ENCODE results near the gene TYW1.
"Not testable (repeated sequence)": the region's sequence is repeated elsewhere in the genome, so short reads cannot be mapped to it uniquely, and the experiment has no call there.

Gene TYW1

GRCh38 chr7:67135617-67136486, 139.2 kb downstream of the TYW1 start:
- DNase-seq = not testable (repeated sequence)

DNA sequence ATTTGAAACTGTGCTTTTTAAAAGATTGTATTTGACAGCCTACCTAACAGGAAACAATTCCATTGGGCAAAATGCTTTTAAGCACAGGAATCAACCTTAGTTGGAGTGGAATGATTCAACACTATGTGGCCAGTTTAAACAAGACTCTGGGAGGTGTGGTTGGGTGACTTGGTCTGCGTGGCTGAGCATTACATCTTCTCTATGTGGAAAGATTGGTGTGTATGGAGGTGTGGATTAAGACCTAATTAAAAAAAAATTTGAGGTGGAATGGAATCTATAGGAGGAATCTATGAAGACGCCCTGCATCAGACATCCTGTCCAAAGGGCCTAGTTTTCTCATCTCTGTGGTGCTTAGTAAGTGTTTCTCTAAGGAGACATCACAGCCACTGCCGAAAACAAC, 140.9 kb downstream of the TYW1 start:
- not testable (repeated sequence) for DNase-seq

DNA sequence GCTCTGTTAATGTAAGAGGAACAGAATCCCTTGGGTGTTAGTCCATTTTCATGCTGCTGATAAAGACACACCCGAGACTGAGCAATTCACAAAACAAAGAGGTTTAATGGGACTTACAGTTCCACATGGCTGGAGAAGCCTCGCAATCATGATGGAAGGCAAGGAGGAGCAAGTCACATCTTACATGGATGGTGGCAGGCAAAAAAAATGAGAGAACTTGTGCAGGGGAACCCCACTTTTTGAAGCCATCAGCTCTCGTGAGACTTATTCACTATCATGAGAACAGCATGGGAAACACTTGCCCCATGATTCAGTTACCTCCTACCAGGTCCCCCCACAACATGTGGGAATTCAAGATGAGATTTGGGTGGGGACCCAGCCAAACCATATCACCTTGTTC, 143.2 kb downstream of the TYW1 start:
- DNase-seq = not testable (repeated sequence)

DNA sequence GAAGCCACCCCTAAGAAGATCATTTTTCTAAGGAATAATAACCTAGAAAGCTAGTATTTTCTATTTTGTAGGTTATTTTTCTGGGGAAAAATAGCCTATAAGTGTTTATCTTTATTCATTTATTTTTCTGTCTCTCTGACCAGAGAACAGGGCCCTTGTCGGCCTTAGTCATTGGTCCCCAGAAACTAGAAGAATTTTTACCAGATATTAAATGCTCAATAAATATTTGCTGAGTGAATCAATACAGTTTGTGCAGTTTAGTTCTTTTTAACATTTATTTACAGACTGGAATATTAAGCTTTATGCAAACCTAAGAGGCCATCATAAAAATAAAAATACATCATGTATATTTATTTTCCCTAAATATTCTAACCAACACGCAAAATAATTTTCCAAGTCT, 144.4 kb downstream of the TYW1 start:
- DNase-seq = not testable (repeated sequence)

GRCh38 chr7:67143091-67143786, 146.6 kb downstream of the TYW1 start:
- not testable (repeated sequence) for DNase-seq

- not testable (repeated sequence) for DNase-seq
These were observed 149.1 kb downstream of the TYW1 start for GRCh38 chr7:67145581-67146193.

- not testable (repeated sequence) for DNase-seq
These were observed 152.5 kb downstream of the TYW1 start for GRCh38 chr7:67149131-67149530.

DNA sequence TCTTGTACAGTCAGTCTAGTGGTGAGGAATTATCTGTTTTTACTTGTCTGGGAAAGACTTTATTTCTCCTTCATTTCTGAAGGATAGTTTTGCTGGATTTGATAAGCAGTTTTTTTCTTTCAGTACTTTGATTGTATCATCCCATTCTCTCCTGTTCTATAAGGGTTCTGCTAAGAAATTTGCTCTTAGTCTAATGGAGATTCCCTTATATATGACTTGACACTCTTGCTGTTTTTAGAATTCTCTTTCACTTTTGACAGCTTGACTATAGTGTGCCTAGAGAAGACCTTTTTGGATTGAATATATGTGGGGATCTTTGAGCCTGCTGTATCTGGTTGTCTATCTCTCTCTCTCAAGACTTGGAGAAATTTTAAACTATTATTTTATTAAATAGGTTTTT, 157.7 kb downstream of the TYW1 start:
- not testable (repeated sequence) for DNase-seq

- not testable (repeated sequence) for DNase-seq
These were observed 159.4 kb downstream of the TYW1 start for GRCh38 chr7:67156064-67156463.

- DNase-seq = not testable (repeated sequence)
These were observed 166.7 kb downstream of the TYW1 start for GRCh38 chr7:67163285-67163684.

DNA sequence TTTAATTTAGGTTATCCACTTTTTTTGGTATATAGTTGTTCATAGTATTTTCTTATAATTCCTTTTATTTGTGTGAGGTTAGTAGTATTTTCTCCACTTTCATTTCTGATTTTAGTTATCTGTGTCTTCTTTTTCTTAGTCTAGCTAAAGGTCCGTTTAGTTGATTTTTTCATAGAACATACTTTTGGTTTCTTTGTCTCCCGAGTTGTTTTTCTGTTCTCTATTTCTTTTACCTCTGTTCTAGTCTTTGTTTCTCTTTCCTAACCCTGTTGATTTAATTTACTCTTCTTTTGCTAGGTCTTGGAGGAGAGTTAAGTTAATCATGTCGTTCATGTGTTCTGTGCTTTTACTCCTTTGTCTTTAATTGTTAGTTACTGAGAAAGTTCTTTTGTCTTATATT, 174.5 kb downstream of the TYW1 start:
- not testable (repeated sequence) for DNase-seq

- not testable (repeated sequence) for DNase-seq
These were observed 180.1 kb downstream of the TYW1 start for GRCh38 chr7:67176730-67177129.

DNA sequence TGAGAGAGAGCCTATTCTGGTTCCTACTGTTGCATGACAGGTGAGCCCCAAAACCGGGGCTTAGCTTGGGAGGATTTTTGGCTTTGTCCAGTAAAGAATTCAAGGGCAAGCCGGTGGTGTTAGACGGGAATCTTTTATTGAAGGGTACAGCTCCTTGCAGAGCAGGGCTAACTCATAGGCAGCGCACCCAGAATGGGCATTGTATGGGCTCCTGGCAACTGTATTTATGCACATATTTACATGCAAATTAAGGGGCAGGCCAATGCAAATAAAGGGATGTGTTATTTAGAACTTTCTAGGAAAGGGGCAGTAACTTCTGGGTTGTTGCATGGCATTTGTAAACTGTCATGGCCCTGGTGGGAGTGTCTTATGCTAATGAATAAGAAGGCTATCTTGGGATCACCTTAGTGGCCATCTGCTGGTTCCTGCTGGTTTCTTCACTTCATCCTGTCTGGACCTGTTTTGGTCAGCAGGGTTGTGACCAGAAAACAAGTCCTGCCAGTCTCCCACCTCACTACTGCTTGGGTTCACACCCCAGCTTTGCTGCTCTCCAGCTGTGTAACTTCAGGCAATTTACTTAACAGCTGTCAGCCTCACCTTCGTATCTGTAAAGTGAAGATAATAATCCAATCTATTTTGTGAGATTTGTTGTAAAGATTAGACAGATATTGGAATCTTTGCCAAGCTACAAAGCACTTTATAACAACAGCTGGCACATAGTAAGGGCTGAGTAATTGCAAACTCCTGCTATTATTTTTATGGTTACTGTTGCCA, 182.5 kb downstream of the TYW1 start:
- peak; percentile 13 for DNase-seq

DNA sequence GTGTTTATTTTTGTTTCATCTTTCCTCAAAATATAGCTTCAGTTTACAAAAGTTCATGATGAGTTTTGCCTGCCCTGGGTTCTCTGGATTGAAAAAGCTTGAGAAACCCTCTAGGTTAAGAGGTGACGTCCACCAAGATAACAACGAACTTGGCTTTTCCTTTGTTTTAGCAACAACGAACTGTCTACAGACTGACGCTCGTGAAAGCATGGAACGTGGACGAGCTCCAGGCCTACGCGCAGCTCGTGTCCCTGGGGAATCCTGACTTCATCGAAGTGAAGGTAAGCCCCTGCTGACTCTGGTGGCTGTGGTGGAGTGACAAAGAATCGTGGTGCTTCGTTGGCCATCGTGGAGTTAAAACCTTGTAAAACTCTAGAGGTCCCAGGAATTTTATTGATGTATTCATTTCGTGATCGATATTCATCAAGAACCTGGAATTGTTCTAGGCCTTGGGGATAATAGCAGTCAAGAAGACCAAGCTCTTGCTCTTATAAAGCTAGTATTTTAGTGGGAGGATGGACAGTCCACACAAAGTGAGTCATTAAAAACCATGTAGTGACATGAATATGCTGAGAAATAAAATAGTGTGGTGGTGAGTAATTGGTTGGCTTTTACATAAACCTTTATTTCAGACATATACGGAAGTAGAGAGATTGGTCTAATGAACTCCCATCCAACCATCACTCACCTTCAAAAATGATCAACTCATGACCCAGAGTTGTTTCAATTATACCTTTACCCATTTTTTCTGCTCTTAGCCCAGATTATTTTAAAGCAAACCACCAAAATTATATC, 186.5 kb downstream of the TYW1 start:
- not testable (repeated sequence) for DNase-seq

DNA sequence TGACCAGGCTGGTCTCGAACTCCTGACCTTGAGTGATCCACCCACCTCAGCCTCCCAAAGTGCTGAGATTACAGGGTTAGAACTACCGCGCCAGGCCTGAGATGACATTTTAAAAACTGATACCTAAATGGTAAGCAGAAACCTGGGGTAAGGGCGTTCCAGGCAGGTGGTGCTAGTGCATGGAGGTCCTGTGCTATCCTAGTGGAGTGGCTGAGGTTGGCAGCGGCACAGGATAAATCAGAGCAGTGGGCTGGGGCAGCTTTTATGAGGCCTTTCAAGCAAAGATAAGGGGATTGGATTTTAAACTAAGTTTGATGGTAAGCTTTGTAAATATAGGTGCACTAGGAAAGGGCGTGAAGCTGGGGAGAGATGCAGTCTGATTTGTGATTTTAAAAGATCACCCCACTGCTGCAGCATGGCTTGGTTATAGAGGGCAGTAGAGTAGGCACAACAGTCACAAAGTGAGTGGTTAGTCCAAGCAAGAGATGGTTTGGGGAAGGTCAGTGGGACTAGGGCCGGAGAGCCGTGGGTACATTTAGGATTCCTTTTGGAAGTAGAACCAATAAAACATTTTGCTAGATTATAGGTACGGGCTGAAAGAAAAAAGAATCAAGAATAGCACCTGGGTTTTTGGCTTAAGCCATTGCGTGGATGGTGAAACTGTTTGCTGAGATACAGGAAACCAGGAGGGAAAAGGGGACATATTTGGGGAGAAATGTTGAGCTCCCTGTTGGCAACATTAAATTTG, 188.5 kb downstream of the TYW1 start:
- not testable (repeated sequence) for DNase-seq

- not testable (repeated sequence) for DNase-seq
These were observed 189.1 kb downstream of the TYW1 start for GRCh38 chr7:67185660-67186129.

- not testable (repeated sequence) for DNase-seq
These were observed 192.5 kb downstream of the TYW1 start for GRCh38 chr7:67189160-67189559.

GRCh38 chr7:67189801-67190465, 193.3 kb downstream of the TYW1 start:
- not testable (repeated sequence) for DNase-seq

- not testable (repeated sequence) for DNase-seq
These were observed 194.5 kb downstream of the TYW1 start for GRCh38 chr7:67191002-67191720.
